Adipocyte (in vitro differentiated cells): Measurements from ENCODE around the gene SEPTIN2.
A peak's percentile ranks its signal among the peaks of the same experiment; 100 is the strongest.
"Not testable (repeated sequence)": the region's sequence is repeated elsewhere in the genome, so short reads cannot be mapped to it uniquely, and the experiment has no call there.

Experiments
- DNase-seq: peaks from one replicate; pipeline ENCODE4 v3.0.0-alpha.2; 2015; ENCODE audit warnings: low read depth
- H3K27me3 ChIP-seq: replicated peaks from 2 replicates; pipeline ENCODE4 v1.7.0; 2013; ENCODE audit warnings: mild to moderate bottlenecking, low read length, moderate library complexity; ENCODE audit not compliant: control insufficient read depth, insufficient read depth
- H3K36me3 ChIP-seq: 2 replicates; pipeline ENCODE4 v1.7.0; 2013; ENCODE audit warnings: low read length, mild to moderate bottlenecking, moderate library complexity; ENCODE audit not compliant: control insufficient read depth, insufficient read depth, severe bottlenecking
- H3K4me1 ChIP-seq: 2 replicates; pipeline ENCODE4 v1.7.0; 2013; ENCODE audit warnings: mild to moderate bottlenecking, low read length, moderate library complexity; ENCODE audit not compliant: control insufficient read depth, insufficient read depth
- H3K4me3 ChIP-seq: 2 replicates; pipeline ENCODE4 v1.7.0; 2013; ENCODE audit warnings: mild to moderate bottlenecking, low read length, moderate library complexity
- H3K9ac ChIP-seq: 2 replicates; pipeline ENCODE4 v1.7.0; 2013; ENCODE audit warnings: mild to moderate bottlenecking, low read length, moderate library complexity
- H3K9me3 ChIP-seq: 2 replicates; pipeline ENCODE4 v1.7.0; 2013; ENCODE audit warnings: mild to moderate bottlenecking, low read length, moderate library complexity; ENCODE audit not compliant: control insufficient read depth

SEPTIN2 gene

DNA sequence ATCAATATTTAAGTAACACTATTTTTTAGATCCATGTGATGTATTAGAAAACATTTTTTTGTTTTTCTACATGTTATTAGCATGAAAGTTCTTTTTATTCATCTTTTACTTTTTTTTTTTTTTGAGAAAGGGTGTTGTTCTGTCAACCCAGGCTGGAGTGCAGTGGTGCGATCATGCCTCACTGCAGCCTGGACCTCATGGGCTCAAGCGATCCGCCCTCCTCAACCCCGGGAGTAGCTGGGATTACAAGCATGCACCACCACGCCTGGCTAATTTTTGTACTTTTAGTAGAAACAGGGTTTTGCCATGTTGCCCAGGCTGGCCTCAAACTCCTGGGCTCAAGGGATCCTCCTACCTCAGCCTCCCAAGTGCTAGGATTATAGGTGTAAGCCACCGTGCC, 58.2 kb downstream of the SEPTIN2 start:
- not testable (repeated sequence) for H3K27me3 ChIP-seq, H3K9ac ChIP-seq, H3K4me3 ChIP-seq, H3K9me3 ChIP-seq, DNase-seq
- peaks cover 29% of the 10 kb centered on the region for H3K4me1 ChIP-seq
- peaks cover 20% of the 10 kb centered on the region for H3K36me3 ChIP-seq

DNA sequence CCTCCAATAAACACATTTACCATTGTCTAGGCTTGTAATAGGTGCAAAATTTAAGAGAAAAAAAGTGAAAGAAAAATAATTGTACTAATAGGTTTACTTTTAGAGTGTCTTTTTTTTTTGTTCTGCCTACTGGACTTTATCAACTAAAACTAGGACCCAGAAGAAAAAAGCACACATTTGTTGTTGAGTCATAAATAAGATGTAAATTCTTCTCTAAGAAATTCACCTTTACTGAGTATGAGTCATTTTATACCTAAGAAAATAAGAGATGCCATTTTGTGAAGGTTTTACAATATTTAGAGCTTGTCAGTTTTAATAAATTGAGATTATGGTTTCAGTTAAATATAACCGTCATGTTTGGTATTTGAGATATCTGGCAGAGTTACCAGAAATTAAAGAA, 59.6 kb downstream of the SEPTIN2 start:
- Histone ChIP-seq H3K36me3 (peaks cover 20% of the 10 kb centered on the region), H3K9me3 (no peaks in the 10 kb centered on the region), H3K4me1 (peaks cover 42% of the 10 kb centered on the region), H3K27me3 (no peaks in the 10 kb centered on the region), H3K4me3 (no peak overlapping the region), H3K9ac (no peak overlapping the region)
- no peak for DNase-seq

GRCh38 chr2:241376808-241377207, 61.1 kb downstream of the SEPTIN2 start:
- no peak for DNase-seq
- Histone ChIP-seq H3K4me3 (no peak overlapping the region), H3K4me1 (peaks cover 55% of the 10 kb centered on the region), H3K36me3 (peaks cover 20% of the 10 kb centered on the region), H3K9me3 (no peaks in the 10 kb centered on the region), H3K27me3 (no peaks in the 10 kb centered on the region), H3K9ac (no peak overlapping the region)

- DNase-seq: peak; percentile 29
- H3K4me3 ChIP-seq: peak overlapping the region; percentile 64
Measured at GRCh38 chr2:241378816-241379215, 63.1 kb downstream of the SEPTIN2 start.

GRCh38 chr2:241379481-241380480, 64.1 kb downstream of the SEPTIN2 start:
- H3K4me1 ChIP-seq: peaks cover 54% of the 10 kb centered on the region
- peaks cover 13% of the 10 kb centered on the region for H3K36me3 ChIP-seq
- H3K4me3 ChIP-seq: peak overlapping the region; percentile 64
- H3K27me3 ChIP-seq: no peaks in the 10 kb centered on the region
- no peaks in the 10 kb centered on the region for H3K9me3 ChIP-seq
- peak overlapping the region; percentile 68 for H3K9ac ChIP-seq
- peak; percentile 84 for DNase-seq

More at GRCh38 chr2:241378816-241379215, 63.1 kb downstream of the SEPTIN2 start:
- H3K27me3 ChIP-seq: no peaks in the 10 kb centered on the region
- peaks cover 46% of the 10 kb centered on the region for H3K4me1 ChIP-seq
- H3K36me3 ChIP-seq: peaks cover 20% of the 10 kb centered on the region
- peak overlapping the region; percentile 68 for H3K9ac ChIP-seq
- no peaks in the 10 kb centered on the region for H3K9me3 ChIP-seq

DNA sequence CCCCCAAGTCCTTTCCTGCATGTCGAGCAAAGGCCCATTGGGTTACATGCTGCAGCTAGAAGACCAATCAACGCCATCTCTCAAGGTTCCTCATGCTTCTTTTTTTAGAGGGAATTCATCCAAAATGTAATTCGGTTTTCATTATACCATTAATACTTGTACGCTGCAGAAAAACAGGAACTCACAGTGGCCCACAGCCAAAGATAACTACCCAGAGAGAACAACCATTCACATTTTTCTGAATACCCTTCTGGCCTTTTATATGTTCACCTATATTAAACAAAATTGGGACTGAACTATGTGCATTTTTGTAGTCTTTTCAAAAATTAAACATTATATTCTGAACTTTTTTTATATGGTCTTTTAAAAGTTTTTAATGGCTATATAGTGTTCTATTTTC, 66.1 kb downstream of the SEPTIN2 start:
- DNase-seq: no peak
- no peaks in the 10 kb centered on the region for H3K27me3 ChIP-seq
- no peaks in the 10 kb centered on the region for H3K9me3 ChIP-seq
- H3K4me1 ChIP-seq: peaks cover 45% of the 10 kb centered on the region
- H3K36me3 ChIP-seq: peaks cover 5% of the 10 kb centered on the region
- H3K9ac ChIP-seq: no peak overlapping the region
- no peak overlapping the region for H3K4me3 ChIP-seq

DNA sequence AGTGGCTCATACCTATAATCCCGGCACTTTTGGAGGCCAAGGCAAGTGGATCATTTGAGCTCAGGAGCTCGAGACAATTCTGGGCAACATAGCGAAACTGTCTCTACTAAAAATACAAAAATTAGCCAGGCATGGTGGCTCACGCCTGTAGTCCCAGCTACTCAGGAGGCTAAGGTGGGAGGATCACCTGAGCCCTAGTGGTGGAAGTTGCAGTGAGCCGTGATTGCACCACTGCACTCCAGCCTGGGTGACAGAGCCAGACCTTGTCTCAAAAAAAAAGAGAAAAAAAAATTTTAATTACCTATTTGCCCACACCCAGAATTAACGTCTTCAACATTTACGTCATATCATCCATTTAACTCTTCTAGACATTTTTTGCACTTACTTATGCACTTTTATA, 69.7 kb downstream of the SEPTIN2 start:
- not testable (repeated sequence) for H3K9me3 ChIP-seq, DNase-seq, H3K27me3 ChIP-seq, H3K4me3 ChIP-seq, H3K9ac ChIP-seq, H3K36me3 ChIP-seq
- H3K4me1 ChIP-seq: peaks cover 23% of the 10 kb centered on the region

- H3K4me1 ChIP-seq: peaks cover 12% of the 10 kb centered on the region
- H3K9ac ChIP-seq: no peak overlapping the region
- H3K4me3 ChIP-seq: no peak overlapping the region
- no peaks in the 10 kb centered on the region for H3K9me3 ChIP-seq
- no peak for DNase-seq
- peaks cover 5% of the 10 kb centered on the region for H3K36me3 ChIP-seq
- H3K27me3 ChIP-seq: no peaks in the 10 kb centered on the region
Measured at GRCh38 chr2:241386519-241386918, 70.8 kb downstream of the SEPTIN2 start.

- Histone ChIP-seq H3K36me3 (peaks cover under 1% of the 10 kb centered on the region), H3K4me3 (no peak overlapping the region), H3K27me3 (no peaks in the 10 kb centered on the region), H3K9me3 (no peaks in the 10 kb centered on the region), H3K4me1 (peaks cover 4% of the 10 kb centered on the region), H3K9ac (no peak overlapping the region)
- no peak for DNase-seq
Measured at GRCh38 chr2:241389697-241390096, 74.0 kb downstream of the SEPTIN2 start.

DNA sequence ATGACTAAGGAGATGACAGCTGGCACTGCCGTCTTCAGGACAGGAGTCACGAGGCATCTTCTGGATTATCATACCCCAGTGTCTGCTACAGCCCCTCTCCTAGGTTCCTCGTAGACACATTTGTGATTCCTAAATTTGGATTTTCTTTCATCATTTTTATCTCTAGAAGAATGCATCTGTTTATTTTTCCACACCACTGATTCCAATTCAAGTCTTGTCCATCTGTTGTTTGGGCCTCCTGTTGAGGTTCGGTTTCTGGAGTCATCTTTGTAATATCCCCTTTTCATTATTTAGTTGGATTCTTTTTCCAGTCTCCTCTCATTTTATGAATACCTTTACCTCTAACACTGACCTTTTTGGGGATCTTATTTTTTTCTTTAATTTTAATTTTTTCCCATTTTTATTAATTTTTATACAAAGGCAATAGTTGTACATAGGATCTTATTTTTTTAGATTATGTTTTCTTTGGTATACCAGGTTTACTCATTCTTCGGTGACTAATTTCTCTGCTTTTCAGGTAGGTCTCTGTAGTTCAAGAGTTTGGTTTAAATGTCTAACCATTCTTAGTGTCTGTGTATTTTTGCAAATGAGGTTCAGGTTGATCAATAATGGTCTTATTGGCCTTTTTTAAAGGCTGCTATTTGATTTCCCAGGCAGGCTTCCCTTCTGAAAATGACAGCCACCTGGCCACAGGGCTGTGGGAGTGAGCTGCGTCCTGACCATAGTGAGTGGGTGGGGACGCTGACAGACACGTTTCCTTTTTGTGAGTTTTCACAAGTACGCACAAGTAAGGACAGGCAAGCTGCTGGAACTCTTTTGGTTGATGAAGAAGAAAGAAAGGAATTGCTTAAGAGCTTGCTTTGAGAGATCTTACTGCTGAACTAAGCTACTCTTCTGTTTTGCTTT, 74.8 kb downstream of the SEPTIN2 start:
- no peak for DNase-seq
- Histone ChIP-seq H3K9ac (no peak overlapping the region), H3K4me3 (no peak overlapping the region), H3K9me3 (no peaks in the 10 kb centered on the region), H3K27me3 (no peaks in the 10 kb centered on the region), H3K36me3 (peaks cover 9% of the 10 kb centered on the region), H3K4me1 (no peaks in the 10 kb centered on the region)
